Thoracic aorta (tissue), 2 donors: ENCODE data around the gene PXYLP1. TPM values are rescaled to one million over a fixed set of nuclear protein-coding genes. Genes with fewer than 3 reads are reported as not detected.
A peak's percentile ranks its signal among the peaks of the same experiment; 100 is the strongest.

Experiments used
- ATAC-seq: fragments of 150-250 bp; one replicate; pipeline ENCODE4 v1.8.0; 2017; ENCODE audit warnings: low read depth; ENCODE audit not compliant: insufficient number of reproducible peaks, low FRiP score
- DNase-seq: peaks from one replicate; pipeline ENCODE4 v3.0.0-alpha.2; 2020; ENCODE audit warnings: low spot score
- H3K27ac ChIP-seq, 2 donors: fragments of 200-600 bp; sonication (generic); 1 replicate in 1 of 2; 2 replicates in 1 of 2; pipeline ENCODE4 v1.5.1; 2016; ENCODE audit warnings: mild to moderate bottlenecking in 2 of 2, moderate library complexity in 2 of 2
- H3K27me3 ChIP-seq: fragments of 200-600 bp; sonication (generic); replicated peaks from 2 replicates; pipeline ENCODE4 v1.6.0; 2016; ENCODE audit warnings: mild to moderate bottlenecking; ENCODE audit not compliant: insufficient read depth
- H3K36me3 ChIP-seq: fragments of 200-600 bp; sonication (generic); one replicate; pipeline ENCODE4 v1.5.1; 2016
- H3K4me1 ChIP-seq, 2 donors: fragments of 200-600 bp; sonication (generic); 1 replicate in 1 of 2; 2 replicates in 1 of 2; pipeline versions ENCODE4 v1.5.1 to v1.6.0; 2016; ENCODE audit warnings: low read depth in 2 of 2, mild to moderate bottlenecking in 1 of 2; ENCODE audit not compliant: control insufficient read depth in 1 of 2
- H3K4me3 ChIP-seq: fragments of 200-600 bp; sonication (generic); 2 replicates; pipeline ENCODE4 v1.5.1; 2016; ENCODE audit warnings: mild to moderate bottlenecking
- H3K9me3 ChIP-seq: fragments of 200-600 bp; sonication (generic); 2 replicates; pipeline ENCODE4 v1.5.1; 2016
- total RNA-seq, 2 donors: library from RNA; depleted of rRNA; stranded (reverse); fragments of >200 nt; gene quantifications; one replicate each; pipeline versions ENCODE4 v1.1.0 to v1.2.3, GENCODE V29; 2016
- TF ChIP-seq, protein P1 (sequence below): fragments of 200-600 bp; sonication (generic); IDR thresholded peaks from one replicate; pipeline ENCODE4 v1.5.1; 2019; ENCODE audit warnings: antibody characterized with exemption

PXYLP1 gene
- total RNA-seq, 2 donors from 2014 or later: 15.2 to 23.2 TPM

DNA sequence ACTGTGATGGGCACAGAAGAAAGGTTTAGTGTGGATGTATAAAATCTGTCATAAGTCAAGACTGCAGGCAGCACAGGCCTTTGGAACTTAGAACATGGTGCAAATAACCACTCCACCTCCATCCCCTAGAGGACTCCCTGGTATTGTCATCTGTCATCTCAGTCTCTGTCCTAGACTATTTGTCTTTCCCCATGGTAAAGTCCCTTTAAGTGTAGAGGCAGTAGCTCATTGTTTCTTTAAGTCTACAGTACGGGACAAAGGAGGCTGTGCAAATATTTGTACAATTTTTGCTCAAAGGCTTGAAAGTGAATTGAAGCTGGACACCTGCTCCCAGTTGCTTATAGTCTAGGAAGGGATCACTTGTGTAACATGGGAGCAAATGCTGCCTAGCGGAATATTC lies 3.2 kb upstream of the PXYLP1 start:
- DNase-seq: no peak
- H3K27ac ChIP-seq: no peak overlapping the region
- H3K4me1 ChIP-seq: peaks cover 0 to 21% of the 10 kb centered on the region in 2 donors
- TF ChIP-seq, protein P1, sequence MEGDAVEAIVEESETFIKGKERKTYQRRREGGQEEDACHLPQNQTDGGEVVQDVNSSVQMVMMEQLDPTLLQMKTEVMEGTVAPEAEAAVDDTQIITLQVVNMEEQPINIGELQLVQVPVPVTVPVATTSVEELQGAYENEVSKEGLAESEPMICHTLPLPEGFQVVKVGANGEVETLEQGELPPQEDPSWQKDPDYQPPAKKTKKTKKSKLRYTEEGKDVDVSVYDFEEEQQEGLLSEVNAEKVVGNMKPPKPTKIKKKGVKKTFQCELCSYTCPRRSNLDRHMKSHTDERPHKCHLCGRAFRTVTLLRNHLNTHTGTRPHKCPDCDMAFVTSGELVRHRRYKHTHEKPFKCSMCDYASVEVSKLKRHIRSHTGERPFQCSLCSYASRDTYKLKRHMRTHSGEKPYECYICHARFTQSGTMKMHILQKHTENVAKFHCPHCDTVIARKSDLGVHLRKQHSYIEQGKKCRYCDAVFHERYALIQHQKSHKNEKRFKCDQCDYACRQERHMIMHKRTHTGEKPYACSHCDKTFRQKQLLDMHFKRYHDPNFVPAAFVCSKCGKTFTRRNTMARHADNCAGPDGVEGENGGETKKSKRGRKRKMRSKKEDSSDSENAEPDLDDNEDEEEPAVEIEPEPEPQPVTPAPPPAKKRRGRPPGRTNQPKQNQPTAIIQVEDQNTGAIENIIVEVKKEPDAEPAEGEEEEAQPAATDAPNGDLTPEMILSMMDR: no peak
- H3K27me3 ChIP-seq: no peaks in the 10 kb centered on the region
- no peaks in the 10 kb centered on the region for H3K36me3 ChIP-seq
- H3K4me3 ChIP-seq: no peak overlapping the region
- H3K9me3 ChIP-seq: peaks cover 3% of the 10 kb centered on the region
- ATAC-seq: no peak

DNA sequence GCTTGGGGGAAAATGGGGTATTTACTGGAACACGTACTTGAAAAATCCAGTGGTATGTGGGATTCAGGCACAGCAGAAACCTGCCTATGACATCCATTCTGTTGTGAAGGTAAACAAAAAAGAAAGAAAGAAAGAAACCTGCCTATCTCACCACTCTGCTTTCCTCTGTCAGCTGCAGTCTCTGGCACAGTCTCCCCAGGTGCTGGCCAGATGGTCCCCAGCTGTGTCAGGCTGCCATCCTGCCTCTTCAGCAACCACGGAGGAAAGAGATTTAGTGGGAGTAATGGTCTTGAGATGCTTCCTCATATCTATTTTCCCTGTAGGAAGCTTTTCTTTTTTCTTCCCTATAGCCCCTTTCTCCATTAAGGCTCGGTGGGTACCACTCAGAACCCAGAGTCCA lies 2.5 kb upstream of the PXYLP1 start:
- H3K9me3 ChIP-seq: no peaks in the 10 kb centered on the region
- no peak overlapping the region for H3K27ac ChIP-seq
- DNase-seq: no peak
- TF ChIP-seq, protein P1: no peak
- ATAC-seq: no peak
- H3K4me1 ChIP-seq: peaks cover 0 to 27% of the 10 kb centered on the region in 2 donors
- H3K4me3 ChIP-seq: no peak overlapping the region
- no peaks in the 10 kb centered on the region for H3K27me3 ChIP-seq
- no peaks in the 10 kb centered on the region for H3K36me3 ChIP-seq

DNA sequence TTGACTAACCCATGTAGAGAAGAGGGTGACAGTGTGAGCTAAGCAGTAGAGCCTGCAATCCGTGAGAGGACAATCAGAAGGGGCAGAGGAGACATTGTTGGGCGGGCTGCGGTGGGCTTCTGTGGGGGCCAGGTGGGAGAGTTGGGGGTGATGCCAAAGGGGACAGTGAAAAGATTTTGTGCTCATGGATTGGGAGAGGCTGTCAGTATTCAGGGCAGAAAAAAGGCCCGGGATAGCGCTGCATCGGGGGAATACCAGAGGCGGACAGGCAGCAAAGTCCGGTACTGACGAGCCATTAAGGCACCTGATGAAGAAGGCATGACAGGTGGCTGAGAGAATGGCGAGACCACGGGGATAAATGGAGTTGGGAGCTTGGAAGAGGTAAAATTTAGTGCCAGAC lies 1.3 kb upstream of the PXYLP1 start:
- no peak overlapping the region for H3K27ac ChIP-seq
- ATAC-seq (no peak), DNase-seq (no peak)
- H3K4me1 ChIP-seq: peaks cover 0 to 27% of the 10 kb centered on the region in 2 donors
- TF ChIP-seq, protein P1: no peak
- no peaks in the 10 kb centered on the region for H3K9me3 ChIP-seq
- no peak overlapping the region for H3K4me3 ChIP-seq
- H3K36me3 ChIP-seq: no peaks in the 10 kb centered on the region
- H3K27me3 ChIP-seq: no peaks in the 10 kb centered on the region

DNA sequence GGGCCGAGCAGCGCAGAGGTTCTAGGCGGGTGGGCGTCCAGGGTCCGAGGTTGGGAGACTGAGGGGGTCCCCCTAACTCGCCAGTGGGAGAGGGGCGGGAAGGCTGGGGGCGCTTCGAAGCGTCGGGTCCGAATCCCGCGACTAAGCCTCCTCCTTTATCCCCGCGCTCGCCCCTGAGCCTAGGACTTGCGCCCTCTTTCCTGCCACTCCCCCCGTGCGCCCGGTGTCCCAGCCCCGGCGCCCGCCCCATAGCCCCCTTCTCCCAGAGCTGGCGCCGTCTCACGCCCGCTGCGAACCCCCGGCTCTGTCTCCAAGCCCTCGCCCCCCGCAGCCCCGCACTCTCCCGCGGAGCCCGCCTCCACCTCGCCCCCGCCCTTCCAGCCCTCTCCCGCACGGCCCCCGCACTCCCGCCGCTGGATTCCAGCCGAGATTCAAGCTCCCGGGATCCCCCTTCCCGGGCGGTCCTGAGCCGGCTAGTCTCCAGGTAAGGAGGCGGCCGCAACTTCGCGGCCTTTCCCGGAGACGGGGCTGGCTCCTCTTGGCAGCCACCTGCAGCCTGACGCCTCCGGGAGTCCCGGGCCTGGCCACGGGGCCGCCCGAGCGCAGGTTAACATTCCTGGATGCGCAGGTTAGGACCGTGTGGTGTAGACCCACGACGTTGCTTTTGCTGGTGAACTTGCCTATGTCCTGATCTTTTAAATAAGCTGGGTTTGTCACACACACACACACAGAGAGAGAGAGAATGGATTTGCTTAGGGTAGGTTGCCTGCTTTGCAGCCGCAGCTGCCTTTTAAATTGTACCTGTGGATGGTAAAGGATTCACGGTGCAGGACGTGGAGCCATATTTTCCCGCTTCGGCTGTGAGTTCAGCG lies 563 bp downstream of the PXYLP1 start:
- no peaks in the 10 kb centered on the region for H3K9me3 ChIP-seq
- ATAC-seq (peak; percentile 14), DNase-seq (no peak)
- peaks cover 0 to 30% of the 10 kb centered on the region in 2 donors for H3K4me1 ChIP-seq
- H3K4me3 ChIP-seq: peak overlapping the region; percentile 89
- peak overlapping the region; percentile 68 to 71 for H3K27ac ChIP-seq
- TF ChIP-seq, protein P1: no peak
- no peaks in the 10 kb centered on the region for H3K27me3 ChIP-seq
- H3K36me3 ChIP-seq: no peaks in the 10 kb centered on the region

DNA sequence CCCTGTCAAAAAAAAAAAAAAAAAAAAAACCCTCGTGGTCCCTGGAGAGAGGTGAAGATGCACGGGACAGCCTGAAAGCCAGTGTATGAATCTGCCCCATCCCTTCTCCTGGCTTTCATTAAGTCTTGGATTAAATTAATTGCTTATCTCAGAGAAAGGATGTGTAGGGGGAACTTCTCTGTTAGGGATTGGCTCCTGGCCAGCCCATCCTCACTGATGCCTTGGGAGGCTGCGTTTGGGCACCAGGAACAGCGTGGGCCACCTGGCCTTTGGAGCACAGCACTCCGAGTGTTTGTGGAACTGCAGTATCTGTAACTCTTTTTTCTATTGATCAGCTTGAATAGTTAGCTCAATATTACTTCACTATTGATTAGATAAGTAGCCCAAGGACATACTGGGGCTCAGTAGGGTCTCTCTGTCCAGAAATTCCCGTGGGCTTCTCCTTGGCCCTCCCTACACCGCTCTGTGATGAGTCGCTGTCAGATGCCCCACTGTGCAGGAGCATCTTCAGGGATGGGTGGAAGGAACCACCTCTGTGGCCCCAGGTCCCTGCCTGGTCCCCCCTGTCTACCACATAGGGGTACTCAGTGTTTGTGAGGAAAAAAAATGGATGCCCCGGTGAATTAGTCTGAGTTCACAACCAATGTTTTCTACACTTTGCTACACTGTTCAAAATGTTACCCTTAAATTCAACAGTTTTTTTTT lies 2.0 kb downstream of the PXYLP1 start:
- no peak for ATAC-seq
- Histone ChIP-seq H3K4me1 (peaks cover 3 to 44% of the 10 kb centered on the region in 2 donors), H3K36me3 (no peaks in the 10 kb centered on the region), H3K9me3 (no peaks in the 10 kb centered on the region), H3K4me3 (no peak overlapping the region), H3K27ac (peak overlapping the region in 1 of 2 donors; percentile 15), H3K27me3 (no peaks in the 10 kb centered on the region)
- DNase-seq: no peak
- TF ChIP-seq, protein P1: no peak
